ENCODE data around the gene LHFPL3. TPM values are rescaled to one million over a fixed set of nuclear protein-coding genes. Genes with fewer than 3 reads are reported as not detected.

The LHFPL3 gene
- polyA plus RNA-seq, 4 donors, result 5.6 to 7.9 (median 7.0) TPM

- DNase-seq (ENCODE audit: low read depth in 4 of 4, low spot score in 3 of 4), result no peak
These were observed 140.9 kb downstream of the LHFPL3 start for GRCh38 chr7:104469166-104469820.

- DNase-seq (ENCODE audit: low read depth in 4 of 4, low spot score in 3 of 4), result no peak
These were observed 152.1 kb downstream of the LHFPL3 start for GRCh38 chr7:104480529-104480928.

DNA sequence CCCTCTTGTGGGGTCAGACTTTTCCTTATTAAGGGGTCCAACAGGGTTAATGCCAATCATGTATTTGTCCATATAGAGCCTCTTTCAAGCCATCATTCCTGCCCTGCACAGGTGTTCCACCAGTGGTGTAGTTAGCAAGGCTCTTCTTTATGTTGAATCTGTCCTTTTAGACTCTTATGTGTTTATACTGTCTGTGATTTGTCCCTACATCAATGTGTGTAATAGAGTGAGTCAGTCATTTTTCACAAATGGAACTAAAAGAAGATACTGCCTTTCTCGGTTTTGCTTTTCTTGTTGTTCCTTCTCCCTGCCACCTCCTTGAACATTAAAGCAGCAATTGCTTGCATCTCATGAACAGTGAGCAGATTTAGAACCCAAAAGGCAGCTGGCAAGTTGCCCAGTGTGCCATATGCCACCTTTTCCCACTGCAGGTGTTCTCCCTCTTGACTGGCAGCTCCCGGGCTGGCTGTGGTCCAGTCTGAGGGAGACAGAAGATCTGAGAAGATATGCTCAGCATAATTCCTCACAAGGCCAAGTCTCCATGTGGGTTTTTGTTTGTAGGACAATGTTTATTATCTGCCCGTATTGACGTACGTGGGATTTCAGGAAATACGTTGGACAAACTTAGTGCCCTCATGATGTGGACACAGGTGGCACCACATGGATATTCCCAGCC lies 154.1 kb downstream of the LHFPL3 start:
- DNase-seq (ENCODE audit: low read depth in 4 of 4, low spot score in 3 of 4), result no peak

DNA sequence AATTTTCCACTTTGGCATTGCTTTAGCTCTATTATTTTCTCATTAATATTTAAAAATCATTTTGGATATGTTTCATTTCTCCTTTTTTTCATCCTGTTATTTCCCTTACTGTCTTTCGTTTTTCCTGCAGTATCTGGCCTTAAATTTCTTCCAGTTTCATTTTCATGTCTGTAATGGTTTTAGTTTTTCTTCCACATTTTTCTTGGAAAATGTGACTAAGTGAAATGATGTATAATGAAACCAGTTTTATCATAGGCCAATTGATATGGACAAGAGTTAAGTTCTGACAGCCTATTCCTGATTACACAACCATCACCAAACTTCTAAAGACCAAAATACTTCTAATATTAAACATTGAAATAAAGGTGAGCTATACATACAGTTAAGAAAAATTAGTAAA lies 158.5 kb downstream of the LHFPL3 start:
- DNase-seq (ENCODE audit: low read depth in 4 of 4, low spot score in 3 of 4), result no peak

DNA sequence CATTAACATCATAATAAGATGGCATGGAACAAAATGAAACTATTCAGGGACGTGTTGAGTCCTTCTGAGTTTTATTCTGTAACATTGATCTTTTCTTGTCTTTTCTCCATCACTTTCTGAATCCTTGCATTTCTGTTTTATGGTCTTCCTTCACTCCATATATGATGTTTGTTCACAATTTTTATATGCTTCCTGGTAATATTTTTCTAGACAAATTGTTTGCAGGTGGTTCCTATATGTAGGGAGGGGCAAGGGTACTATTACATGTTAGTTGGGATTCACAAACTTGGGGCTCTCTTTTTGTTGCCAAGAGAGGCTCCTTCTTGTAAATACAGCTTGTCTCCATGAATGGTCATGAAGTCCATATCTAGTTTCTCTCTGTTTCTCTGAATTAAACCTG lies 159.2 kb downstream of the LHFPL3 start:
- DNase-seq (ENCODE audit: low read depth in 4 of 4, low spot score in 3 of 4), result no peak

DNA sequence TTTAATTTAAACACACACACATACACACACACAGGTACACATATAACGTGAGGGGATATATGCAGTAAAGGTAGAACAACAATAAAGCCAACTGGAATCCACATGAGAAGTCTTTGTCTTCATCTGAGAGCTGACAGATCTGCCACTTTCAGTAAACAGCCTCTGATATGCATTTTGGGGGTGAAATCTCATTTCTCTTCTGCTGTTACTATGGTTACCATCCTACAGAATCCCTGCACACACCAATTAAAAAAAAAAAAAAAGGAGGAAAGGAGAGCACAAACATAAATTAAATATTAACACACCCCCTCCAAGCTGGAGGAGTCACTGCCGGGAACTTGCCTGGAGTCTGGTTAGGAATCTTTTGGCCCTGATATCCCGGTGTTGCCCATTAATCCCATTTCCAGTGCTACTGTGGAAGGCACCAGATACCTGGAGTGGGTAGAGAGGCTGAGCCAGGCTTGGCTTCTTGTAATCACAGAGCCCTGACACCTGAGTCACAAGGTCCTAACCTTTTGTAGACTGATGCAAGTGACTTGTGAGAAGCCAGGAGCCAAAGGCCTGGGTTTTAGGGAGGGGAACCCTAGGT lies 169.1 kb downstream of the LHFPL3 start:
- DNase-seq (ENCODE audit: low read depth in 4 of 4, low spot score in 3 of 4), result no peak

DNA sequence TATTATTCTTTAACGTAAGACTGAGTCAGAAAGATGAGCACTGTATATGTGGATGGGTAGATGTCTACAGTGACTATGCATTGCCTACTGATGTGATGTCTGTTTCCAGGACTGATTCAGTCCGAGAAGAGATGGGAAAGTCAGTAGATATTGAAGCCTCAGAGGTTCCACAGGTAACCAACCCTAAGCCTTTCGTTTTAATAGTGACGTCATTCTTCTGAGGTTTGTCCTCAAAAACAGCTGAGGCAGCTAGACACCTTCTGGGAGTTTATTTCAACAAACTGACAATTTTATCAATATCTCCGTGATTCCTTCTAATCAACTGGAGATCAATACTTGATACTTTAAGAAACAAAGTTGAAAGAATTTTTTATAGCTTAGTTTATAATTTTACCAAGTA lies 171.6 kb downstream of the LHFPL3 start:
- no peak for DNase-seq (ENCODE audit: low read depth in 4 of 4, low spot score in 3 of 4)

- DNase-seq (ENCODE audit: low read depth in 4 of 4, low spot score in 3 of 4), result no peak
These were observed 181.5 kb downstream of the LHFPL3 start for GRCh38 chr7:104509874-104510273.

DNA sequence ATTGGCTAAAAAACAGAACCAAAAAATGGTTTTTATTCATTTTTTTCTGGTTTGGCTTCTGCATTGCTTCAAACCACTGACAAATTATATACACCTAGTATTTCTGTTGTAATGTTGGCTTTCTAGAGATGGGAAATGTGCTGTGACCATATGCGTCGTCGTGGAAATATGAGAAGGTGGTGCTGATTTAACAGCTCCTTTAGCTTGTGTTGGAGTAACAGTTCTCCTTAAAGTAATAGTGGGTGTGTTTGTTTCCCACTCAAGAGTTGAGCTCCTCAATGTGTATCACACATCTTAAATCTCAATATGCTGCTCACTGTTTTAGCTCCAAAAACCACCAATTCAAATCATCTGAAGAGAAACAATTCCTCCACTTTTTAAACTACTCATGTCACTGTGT lies 196.4 kb downstream of the LHFPL3 start:
- DNase-seq (ENCODE audit: low read depth in 4 of 4, low spot score in 3 of 4), result no peak

DNA sequence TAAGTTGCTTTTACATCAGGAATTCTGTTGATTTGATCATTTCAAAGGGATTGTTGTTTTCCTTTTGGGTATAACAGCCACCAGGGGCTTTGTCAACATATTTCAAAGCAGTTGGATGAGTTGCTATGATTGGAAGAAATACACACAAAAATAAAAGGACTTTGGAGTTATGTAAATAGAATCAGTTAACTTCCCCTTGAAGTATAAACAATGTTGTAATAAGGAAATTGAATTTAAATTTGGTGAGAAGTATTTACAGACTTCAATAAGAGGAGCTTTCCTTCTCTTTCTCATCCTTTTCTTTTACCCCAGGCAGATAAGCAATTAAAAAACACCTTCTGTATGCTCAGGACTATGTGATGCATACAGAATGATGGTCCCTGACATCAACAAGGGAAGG lies 199.7 kb downstream of the LHFPL3 start:
- DNase-seq (ENCODE audit: low read depth in 4 of 4, low spot score in 3 of 4), result no peak

- no peak for DNase-seq (ENCODE audit: low read depth in 4 of 4, low spot score in 3 of 4)
These were observed 201.2 kb downstream of the LHFPL3 start for GRCh38 chr7:104529567-104529966.

DNA sequence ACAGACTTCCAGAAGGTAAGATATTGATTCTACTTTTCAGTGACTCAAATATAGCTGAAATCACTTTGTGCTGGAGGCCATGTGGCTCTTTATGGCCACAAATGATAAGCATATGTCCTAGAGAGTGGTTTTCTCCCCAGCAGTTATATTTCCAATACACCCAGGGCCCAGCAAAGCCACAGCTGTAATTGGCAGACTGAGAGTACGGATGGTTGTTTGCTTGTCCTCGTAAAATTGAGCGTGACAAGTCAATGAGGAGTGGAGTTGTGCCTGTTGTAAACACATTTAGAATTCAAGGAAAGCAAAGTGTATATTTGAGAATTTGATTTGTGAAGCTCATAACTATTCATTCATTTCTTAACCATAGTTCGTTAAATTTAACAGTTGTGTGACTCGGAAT lies 201.8 kb downstream of the LHFPL3 start:
- DNase-seq (ENCODE audit: low read depth in 4 of 4, low spot score in 3 of 4), result no peak

GRCh38 chr7:104534149-104534548 lies 205.7 kb downstream of the LHFPL3 start:
- DNase-seq (ENCODE audit: low read depth in 4 of 4, low spot score in 3 of 4), result no peak

GRCh38 chr7:104535841-104536240 lies 207.4 kb downstream of the LHFPL3 start:
- no peak for DNase-seq (ENCODE audit: low read depth in 4 of 4, low spot score in 3 of 4)

DNA sequence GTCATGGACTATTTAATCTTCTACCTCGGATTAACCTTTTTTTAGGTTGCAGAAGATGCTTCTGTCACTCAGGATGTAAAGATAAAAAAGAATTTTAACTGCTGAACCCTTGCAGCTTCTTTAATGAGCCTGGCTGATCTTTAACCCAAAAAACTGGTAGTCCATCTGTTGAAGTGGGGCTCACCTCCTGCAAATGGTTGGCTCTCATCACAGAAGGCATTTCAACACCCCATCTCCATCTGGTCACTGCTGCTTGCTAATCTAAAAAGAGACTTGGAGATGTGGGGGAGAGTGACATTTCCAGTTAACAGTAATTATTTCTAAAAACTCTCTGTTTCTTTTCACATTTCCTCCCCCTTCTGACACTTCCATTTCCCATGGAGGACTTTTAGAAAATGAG lies 208.6 kb downstream of the LHFPL3 start:
- no peak for DNase-seq (ENCODE audit: low read depth in 4 of 4, low spot score in 3 of 4)

DNA sequence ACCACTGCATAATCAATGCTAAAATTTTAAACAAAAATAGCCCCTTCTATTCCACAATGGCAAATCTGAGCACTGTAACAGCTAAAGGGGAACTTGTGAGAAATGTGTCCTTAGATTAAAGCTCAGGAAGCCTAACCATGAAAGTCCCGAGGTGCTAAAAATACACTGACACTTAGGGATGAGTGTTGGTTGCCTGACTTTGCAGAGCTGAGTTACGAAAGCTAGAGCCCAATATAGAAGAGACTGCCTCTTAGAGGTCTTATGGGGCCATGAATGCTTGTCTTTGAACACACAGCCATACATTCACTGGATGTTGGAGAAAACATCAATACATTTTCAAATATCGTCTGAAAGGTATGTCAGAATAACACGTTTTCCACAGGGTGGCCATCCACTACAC lies 209.7 kb downstream of the LHFPL3 start:
- no peak for DNase-seq (ENCODE audit: low read depth in 4 of 4, low spot score in 3 of 4)

GRCh38 chr7:104541897-104542296 lies 213.5 kb downstream of the LHFPL3 start:
- no peak for DNase-seq (ENCODE audit: low read depth in 4 of 4, low spot score in 3 of 4)

DNA sequence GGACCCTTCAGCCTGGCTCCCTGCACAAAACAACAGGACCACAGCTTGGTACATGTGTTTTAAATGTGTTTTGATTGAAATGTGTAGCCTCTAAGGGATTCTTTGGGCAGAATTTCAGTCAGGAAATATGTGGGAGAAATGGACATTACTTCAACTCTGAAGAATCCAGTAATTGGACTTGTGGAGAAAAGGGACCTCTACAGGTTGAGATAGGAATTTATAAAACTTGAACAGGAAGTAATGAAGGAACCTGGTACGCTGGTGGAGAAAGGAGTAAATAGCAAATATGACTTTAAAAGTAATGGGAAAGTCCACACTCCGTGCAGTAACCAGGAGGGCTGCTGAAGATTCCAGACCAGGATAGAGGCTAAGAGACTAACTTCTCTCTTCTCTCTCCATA lies 220.5 kb downstream of the LHFPL3 start:
- no peak for DNase-seq (ENCODE audit: low read depth in 4 of 4, low spot score in 3 of 4)

DNA sequence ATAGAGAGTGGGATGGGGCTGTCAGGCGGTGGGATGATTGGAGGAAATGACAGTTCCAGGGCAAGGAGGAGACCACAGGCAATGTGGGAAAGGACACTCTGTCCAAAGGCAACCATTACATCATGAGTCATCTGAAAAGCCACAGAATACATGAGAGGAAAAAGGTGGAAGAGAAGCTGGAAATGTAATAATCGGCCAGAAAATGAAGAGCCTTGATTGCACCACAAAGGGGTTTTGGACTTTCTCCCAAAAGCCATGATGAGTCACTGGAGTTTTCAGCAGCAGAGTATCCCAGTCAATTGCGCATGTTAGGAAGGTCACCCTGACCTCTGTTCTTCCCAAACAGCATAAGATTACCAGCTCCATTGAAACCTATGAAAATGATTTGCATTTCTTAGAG lies 222.0 kb downstream of the LHFPL3 start:
- no peak for DNase-seq (ENCODE audit: low read depth in 4 of 4, low spot score in 3 of 4)

DNA sequence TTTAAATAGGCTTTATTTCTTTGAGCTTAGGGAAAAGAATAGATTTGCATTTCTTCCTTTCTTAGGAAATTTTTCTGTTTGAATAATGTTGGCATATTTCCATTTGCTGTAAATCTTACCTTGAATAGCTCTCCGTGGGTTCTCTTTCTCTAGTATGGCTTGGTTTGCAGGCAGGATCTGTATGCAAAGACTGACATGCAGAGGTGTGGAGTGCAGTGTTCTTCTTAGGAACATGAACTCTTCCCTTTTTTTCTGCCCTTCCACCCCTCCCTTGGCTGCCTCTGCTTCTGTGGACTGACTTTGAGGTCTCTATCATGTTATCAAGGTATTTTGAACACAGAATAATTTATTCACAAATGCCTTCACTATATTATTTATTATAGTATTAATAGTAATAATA lies 222.8 kb downstream of the LHFPL3 start:
- DNase-seq (ENCODE audit: low read depth in 4 of 4, low spot score in 3 of 4), result no peak

GRCh38 chr7:104552102-104552501 lies 223.7 kb downstream of the LHFPL3 start:
- peak; percentile 42 to 68 (median 60) for DNase-seq (ENCODE audit: low read depth in 4 of 4, low spot score in 3 of 4)

- no peak for DNase-seq (ENCODE audit: low read depth in 4 of 4, low spot score in 3 of 4)
These were observed 224.7 kb downstream of the LHFPL3 start for GRCh38 chr7:104553074-104553473.

All from right renal pelvis (tissue), 4 donors.